GM23338 (cell line): Measurements from ENCODE around the gene PANK4. TPM values are rescaled to one million over a fixed set of nuclear protein-coding genes. Genes with fewer than 3 reads are reported as not detected.

ENCODE experiments used
- ATAC-seq: fragments of 200-7000 bp; cut with Tn5 transposase; 3 replicates; pipeline ENCODE4 v1.9.1; 2020
- DNase-seq: peaks from one replicate; pipeline ENCODE4 v3.0.0-alpha.2; 2015; ENCODE audit warnings: low spot score
- H2AFZ ChIP-seq: fragments of 200-600 bp; sonication (generic); 2 replicates; pipeline ENCODE4 v1.8.0; 2016; ENCODE audit warnings: antibody characterized with exemption, mild to moderate bottlenecking, moderate library complexity
- H3F3A ChIP-seq: fragments of 200-600 bp; sonication (generic); replicated peaks from 2 replicates; pipeline ENCODE4 v1.8.0; 2017; ENCODE audit warnings: antibody characterized with exemption, mixed run types, low read depth
- H3K27ac ChIP-seq: fragments of 200-600 bp; sonication (generic); 2 replicates; pipeline ENCODE4 v1.6.1; 2016; ENCODE audit warnings: low read depth
- H3K27me3 ChIP-seq: fragments of 200-600 bp; sonication (generic); 2 replicates; pipeline ENCODE4 v1.8.0; 2016; ENCODE audit warnings: mild to moderate bottlenecking, mixed run types, moderate library complexity; ENCODE audit not compliant: insufficient read depth
- H3K36me3 ChIP-seq: fragments of 200-600 bp; sonication (generic); 2 replicates; pipeline ENCODE4 v1.8.0; 2016; ENCODE audit warnings: mild to moderate bottlenecking; ENCODE audit not compliant: insufficient read depth
- H3K4me1 ChIP-seq: fragments of 200-600 bp; sonication (generic); 2 replicates; pipeline ENCODE4 v1.8.0; 2016; ENCODE audit warnings: mild to moderate bottlenecking, moderate library complexity; ENCODE audit not compliant: insufficient read depth
- H3K4me2 ChIP-seq: fragments of 200-600 bp; sonication (generic); 2 replicates; pipeline ENCODE4 v1.7.1; 2017; ENCODE audit warnings: mixed run types
- H3K4me3 ChIP-seq: fragments of 200-600 bp; sonication (generic); 2 replicates; pipeline ENCODE4 v1.6.1; 2016; ENCODE audit warnings: mixed run types
- H3K79me2 ChIP-seq: fragments of 200-600 bp; sonication (generic); replicated peaks from 2 replicates; pipeline ENCODE4 v1.8.0; 2017; ENCODE audit warnings: mild to moderate bottlenecking; ENCODE audit not compliant: insufficient read depth
- H3K9me2 ChIP-seq: fragments of 200-600 bp; sonication (generic); 2 replicates; pipeline ENCODE4 v1.8.0; 2017; ENCODE audit not compliant: insufficient read depth
- H4K20me1 ChIP-seq: fragments of 200-600 bp; sonication (generic); replicated peaks from 2 replicates; pipeline ENCODE4 v1.8.0; 2017; ENCODE audit warnings: mild to moderate bottlenecking; ENCODE audit not compliant: insufficient read depth
- H3K27ac Mint-ChIP-seq: 2 replicates; pipeline ENCODE4 v1.8.0; 2020; ENCODE audit warnings: inconsistent platforms, mild to moderate bottlenecking, moderate library complexity, mixed read lengths
- H3K27me3 Mint-ChIP-seq: 3 replicates; pipeline ENCODE4 v1.8.0; 2022; ENCODE audit warnings: low read depth, mild to moderate bottlenecking, moderate library complexity, mixed read lengths, inconsistent platforms; ENCODE audit not compliant: insufficient read depth, poor library complexity
- H3K36me3 Mint-ChIP-seq: 3 replicates; pipeline ENCODE4 v1.8.0; 2021; ENCODE audit warnings: low read depth, mild to moderate bottlenecking, inconsistent platforms, moderate library complexity, mixed read lengths
- H3K4me1 Mint-ChIP-seq: 3 replicates; pipeline ENCODE4 v1.8.0; 2020; ENCODE audit warnings: mild to moderate bottlenecking, inconsistent platforms, mixed read lengths
- H3K4me3 Mint-ChIP-seq: 3 replicates; pipeline ENCODE4 v1.8.0; 2021; ENCODE audit warnings: moderate library complexity, mild to moderate bottlenecking, inconsistent platforms, mixed read lengths
- H3K9me3 Mint-ChIP-seq: 3 replicates; pipeline ENCODE4 v1.8.0; 2020; ENCODE audit warnings: moderate library complexity, mild to moderate bottlenecking, inconsistent platforms, mixed read lengths
- CREB1 ChIP-seq: fragments of 250-450 bp; sonication (Bioruptor Pico); IDR thresholded peaks from 2 replicates; pipeline ENCODE4 v1.5.0; 2020; ENCODE audit warnings: low read depth, mild to moderate bottlenecking, moderate library complexity
- ETS1 ChIP-seq: IDR thresholded peaks from 2 replicates; pipeline ENCODE4 v1.6.1; 2016; ENCODE audit warnings: antibody characterized with exemption
- EZH2 ChIP-seq: fragments of 200-600 bp; sonication (generic); IDR thresholded peaks from one replicate; pipeline ENCODE4 v1.8.0; 2017; ENCODE audit warnings: antibody characterized with exemption, mild to moderate bottlenecking, low read depth; ENCODE audit not compliant: unreplicated experiment
- EZH2phosphoT487 ChIP-seq: fragments of 200-600 bp; sonication (generic); IDR thresholded peaks from one replicate; pipeline ENCODE4 v1.8.1; 2018; ENCODE audit warnings: antibody characterized with exemption; ENCODE audit not compliant: unreplicated experiment
- JUNB ChIP-seq: IDR thresholded peaks from one replicate; pipeline ENCODE4 v1.6.1; 2016; ENCODE audit warnings: antibody characterized with exemption; ENCODE audit not compliant: unreplicated experiment
- NANOG ChIP-seq: IDR thresholded peaks from 2 replicates; pipeline ENCODE4 v1.6.1; 2016; ENCODE audit warnings: antibody characterized with exemption, borderline replicate concordance
- POLR2AphosphoS5 ChIP-seq: IDR thresholded peaks from 2 replicates; pipeline ENCODE4 v1.6.1; 2016; ENCODE audit warnings: antibody characterized with exemption, low read depth
- REST ChIP-seq: IDR thresholded peaks from one replicate; pipeline ENCODE4 v1.6.1; 2018; ENCODE audit warnings: antibody characterized with exemption; ENCODE audit not compliant: unreplicated experiment
- ZNF114 ChIP-seq: fragments of 250-450 bp; sonication (Bioruptor Pico); IDR thresholded peaks from 2 replicates; pipeline ENCODE4 v1.5.0; 2020; ENCODE audit warnings: mild to moderate bottlenecking, moderate library complexity
- ZNF331 ChIP-seq: fragments of 250-450 bp; sonication (Bioruptor Pico); IDR thresholded peaks from 2 replicates; pipeline ENCODE4 v1.5.0; 2020; ENCODE audit warnings: low read depth, mild to moderate bottlenecking, moderate library complexity
- ZNF462 ChIP-seq: fragments of 250-450 bp; sonication (Bioruptor Pico); IDR thresholded peaks from 2 replicates; pipeline ENCODE4 v1.5.0; 2020; ENCODE audit warnings: mild to moderate bottlenecking, moderate library complexity
- polyA plus RNA-seq: library from polyadenylated mRNA; unstranded; fragments of >200 nt; fragmentation: Nextera tagmentation; extraction: Ambion mirVana; gene quantifications from 2 replicates; pipeline ENCODE4 v1.2.1, GENCODE V29; 2016
- total RNA-seq: library from RNA; depleted of rRNA; stranded (reverse); fragments of >200 nt; shearing (Covaris generic); gene quantifications from 2 replicates; pipeline ENCODE4 v1.2.3, GENCODE V29; 2014
- TF ChIP-seq, protein P1 (sequence below), 2 experiments: fragments of 200-600 bp in 1 of 2; sonication (generic) in 1 of 2; conservative IDR thresholded peaks; 2 replicates each; pipeline versions ENCODE4 v1.5.1 to v1.6.1; 2016 to 2017; ENCODE audit warnings: antibody characterized with exemption in 2 of 2, low read depth in 2 of 2, mild to moderate bottlenecking in 2 of 2, moderate library complexity in 1 of 2

PANK4 gene
- total and polyA plus RNA-seq, 2 experiments from 2014 or later = 25.8 to 43.7 TPM

DNA sequence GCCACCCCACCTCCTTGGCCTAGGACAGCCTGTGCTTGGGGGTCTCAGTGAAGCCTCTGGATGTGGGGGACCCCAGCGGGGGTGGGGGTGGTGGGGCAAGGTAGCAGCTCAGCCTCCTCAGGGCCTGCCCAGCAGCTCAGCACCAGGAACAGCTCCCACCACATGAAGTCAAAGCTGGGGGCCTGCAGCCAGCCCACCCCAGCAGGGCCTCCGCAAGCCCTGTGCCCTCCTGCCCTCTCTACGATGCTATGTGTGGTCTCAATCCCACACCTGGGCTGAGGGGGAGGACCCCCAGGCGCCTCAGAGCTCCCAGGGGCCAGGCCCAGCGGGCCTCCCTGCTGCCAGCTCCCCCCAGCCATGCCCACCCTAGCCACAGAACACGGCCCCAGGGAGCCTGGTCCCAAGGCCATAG is 18.6 kb downstream of the PANK4 start:
- H3K9me3 Mint-ChIP-seq = no peaks in the 10 kb centered on the region
- DNase-seq = no peak
- peaks cover 16% of the 10 kb centered on the region for H3K36me3 Mint-ChIP-seq
- no peaks in the 10 kb centered on the region for H3K4me1 ChIP-seq
- H2AFZ ChIP-seq = no peak overlapping the region
- H3K4me2 ChIP-seq = no peak overlapping the region
- H4K20me1 ChIP-seq = no peaks in the 10 kb centered on the region; the same call in 1 of the 2 replicates
- no peaks in the 10 kb centered on the region for H3F3A ChIP-seq
- no peaks in the 10 kb centered on the region for H3K27me3 ChIP-seq
- H3K79me2 ChIP-seq = no peaks in the 10 kb centered on the region
- H3K4me3 ChIP-seq = no peak overlapping the region
- H3K4me1 Mint-ChIP-seq = no peaks in the 10 kb centered on the region
- TF ChIP-seq ZNF114 (CRISPR knock-in tag) (no peak), JUNB (no peak), NANOG (no peak), EZH2 (no peak), CREB1 (CRISPR knock-in tag) (no peak), POLR2AphosphoS5 (no peak), ETS1 (no peak), REST (no peak), ZNF462 (no peak), ZNF331 (CRISPR knock-in tag) (no peak), EZH2phosphoT487 (no peak)
- TF ChIP-seq, protein P1, sequence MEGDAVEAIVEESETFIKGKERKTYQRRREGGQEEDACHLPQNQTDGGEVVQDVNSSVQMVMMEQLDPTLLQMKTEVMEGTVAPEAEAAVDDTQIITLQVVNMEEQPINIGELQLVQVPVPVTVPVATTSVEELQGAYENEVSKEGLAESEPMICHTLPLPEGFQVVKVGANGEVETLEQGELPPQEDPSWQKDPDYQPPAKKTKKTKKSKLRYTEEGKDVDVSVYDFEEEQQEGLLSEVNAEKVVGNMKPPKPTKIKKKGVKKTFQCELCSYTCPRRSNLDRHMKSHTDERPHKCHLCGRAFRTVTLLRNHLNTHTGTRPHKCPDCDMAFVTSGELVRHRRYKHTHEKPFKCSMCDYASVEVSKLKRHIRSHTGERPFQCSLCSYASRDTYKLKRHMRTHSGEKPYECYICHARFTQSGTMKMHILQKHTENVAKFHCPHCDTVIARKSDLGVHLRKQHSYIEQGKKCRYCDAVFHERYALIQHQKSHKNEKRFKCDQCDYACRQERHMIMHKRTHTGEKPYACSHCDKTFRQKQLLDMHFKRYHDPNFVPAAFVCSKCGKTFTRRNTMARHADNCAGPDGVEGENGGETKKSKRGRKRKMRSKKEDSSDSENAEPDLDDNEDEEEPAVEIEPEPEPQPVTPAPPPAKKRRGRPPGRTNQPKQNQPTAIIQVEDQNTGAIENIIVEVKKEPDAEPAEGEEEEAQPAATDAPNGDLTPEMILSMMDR (conservative IDR thresholded peaks at IDR 0.05; ENCODE audit: low read depth in 2 of 2) = no peak
- no peaks in the 10 kb centered on the region for H3K9me2 ChIP-seq
- no peaks in the 10 kb centered on the region; the same call in 1 of the 2 replicates for H3K36me3 ChIP-seq
- no peak overlapping the region for H3K27ac Mint-ChIP-seq
- H3K27ac ChIP-seq = no peak overlapping the region
- H3K27me3 Mint-ChIP-seq = peaks cover 7% of the 10 kb centered on the region
- no peak overlapping the region for H3K4me3 Mint-ChIP-seq
- ATAC-seq = no peak
